Trophoblast cell (in vitro differentiated cells and primary cell): ENCODE results near the gene ST3GAL4.
"Not testable (repeated sequence)": the region's sequence is repeated elsewhere in the genome, so short reads cannot be mapped to it uniquely, and the experiment has no call there.

Source experiments
- DNase-seq, 2 donors: peaks; one replicate each; pipeline ENCODE4 v3.0.0-alpha.2; 2016
- H2AFZ ChIP-seq: 2 replicates; pipeline ENCODE4 v1.6.1; 2013; ENCODE audit warnings: low read length, moderate library complexity, mild to moderate bottlenecking; ENCODE audit not compliant: insufficient read depth, poor library complexity
- H2AK5ac ChIP-seq: 2 replicates; pipeline ENCODE4 v1.6.1; 2013; ENCODE audit warnings: mild to moderate bottlenecking, low read length
- H2BK120ac ChIP-seq: 2 replicates; pipeline ENCODE4 v1.6.1; 2013; ENCODE audit warnings: low read length, mild to moderate bottlenecking, moderate library complexity; ENCODE audit not compliant: insufficient read depth, poor library complexity
- H2BK12ac ChIP-seq: 2 replicates; pipeline ENCODE4 v1.6.1; 2013; ENCODE audit warnings: mild to moderate bottlenecking, low read length, moderate library complexity
- H2BK5ac ChIP-seq: 2 replicates; pipeline ENCODE4 v1.6.1; 2013; ENCODE audit warnings: low read length, low read depth, moderate library complexity, mild to moderate bottlenecking; ENCODE audit not compliant: poor library complexity
- H3K14ac ChIP-seq: 2 replicates; pipeline ENCODE4 v1.6.1; 2013; ENCODE audit warnings: mild to moderate bottlenecking, low read length
- H3K18ac ChIP-seq: 2 replicates; pipeline ENCODE4 v1.6.1; 2013; ENCODE audit warnings: mild to moderate bottlenecking, low read length
- H3K23ac ChIP-seq: 2 replicates; pipeline ENCODE4 v1.6.1; 2013; ENCODE audit warnings: low read length
- H3K27ac ChIP-seq: 2 replicates; pipeline ENCODE4 v1.5.1; 2013; ENCODE audit warnings: low read depth, mild to moderate bottlenecking, inconsistent platforms, low read length, moderate library complexity
- H3K27me3 ChIP-seq: 2 replicates; pipeline ENCODE4 v1.6.1; 2013; ENCODE audit warnings: inconsistent platforms, mild to moderate bottlenecking, low read length, moderate library complexity; ENCODE audit not compliant: insufficient read depth
- H3K36me3 ChIP-seq, 2 experiments: 1 replicate in 1 of 2; 2 replicates in 1 of 2; pipeline ENCODE4 v1.6.1; 2013; ENCODE audit warnings: low read length in 2 of 2, mild to moderate bottlenecking in 2 of 2, moderate library complexity in 1 of 2; ENCODE audit not compliant: insufficient read depth in 2 of 2, control insufficient read depth in 1 of 2
- H3K4ac ChIP-seq: 2 replicates; pipeline ENCODE4 v1.6.1; 2013; ENCODE audit warnings: low read depth, mild to moderate bottlenecking, low read length, moderate library complexity
- H3K4me1 ChIP-seq, 2 experiments: 1 replicate in 1 of 2; 2 replicates in 1 of 2; pipeline ENCODE4 v1.6.1; 2013; ENCODE audit warnings: low read length in 2 of 2, mild to moderate bottlenecking in 2 of 2, moderate library complexity in 1 of 2; ENCODE audit not compliant: insufficient read depth in 2 of 2, control insufficient read depth in 1 of 2
- H3K4me2 ChIP-seq: 2 replicates; pipeline ENCODE4 v1.6.1; 2013; ENCODE audit warnings: inconsistent platforms, mild to moderate bottlenecking, low read length, moderate library complexity
- H3K4me3 ChIP-seq: 2 replicates; pipeline ENCODE4 v1.5.1; 2013; ENCODE audit warnings: mild to moderate bottlenecking, low read depth, low read length, inconsistent platforms
- H3K79me1 ChIP-seq: one replicate; pipeline ENCODE4 v1.6.1; 2013; ENCODE audit warnings: low read length
- H3K79me2 ChIP-seq: 2 replicates; pipeline ENCODE4 v1.6.1; 2013; ENCODE audit warnings: low read length, mild to moderate bottlenecking; ENCODE audit not compliant: control insufficient read depth, insufficient read depth, poor library complexity
- H3K9ac ChIP-seq: 2 replicates; pipeline ENCODE4 v1.6.1; 2013; ENCODE audit warnings: mild to moderate bottlenecking, low read length
- H3K9me3 ChIP-seq: 2 replicates; pipeline ENCODE4 v1.6.1; 2013; ENCODE audit warnings: low read depth, mild to moderate bottlenecking, control low read depth, inconsistent platforms, low read length; ENCODE audit not compliant: insufficient read depth
- H4K12ac ChIP-seq: 2 replicates; pipeline ENCODE4 v1.6.1; 2013; ENCODE audit warnings: low read depth, mild to moderate bottlenecking, low read length, moderate library complexity
- H4K8ac ChIP-seq: 2 replicates; pipeline ENCODE4 v1.6.1; 2013; ENCODE audit warnings: low read depth, mild to moderate bottlenecking, low read length, moderate library complexity
- H4K91ac ChIP-seq: one replicate; pipeline ENCODE4 v1.6.1; 2013; ENCODE audit warnings: low read depth, mild to moderate bottlenecking, low read length, moderate library complexity
- WGBS: extraction: QIAGEN DNeasy Blood & Tissue Kit; methylation state at CpG from one replicate; pipeline ENCODE4 v1.1.7; 2013; ENCODE audit warnings: missing lambda C conversion rate; ENCODE audit not compliant: insufficient read length, insufficient coverage; ENCODE audit errors: extremely low coverage; 5-methylcytosine and 5-hydroxymethylcytosine counted together

ST3GAL4 gene

DNA sequence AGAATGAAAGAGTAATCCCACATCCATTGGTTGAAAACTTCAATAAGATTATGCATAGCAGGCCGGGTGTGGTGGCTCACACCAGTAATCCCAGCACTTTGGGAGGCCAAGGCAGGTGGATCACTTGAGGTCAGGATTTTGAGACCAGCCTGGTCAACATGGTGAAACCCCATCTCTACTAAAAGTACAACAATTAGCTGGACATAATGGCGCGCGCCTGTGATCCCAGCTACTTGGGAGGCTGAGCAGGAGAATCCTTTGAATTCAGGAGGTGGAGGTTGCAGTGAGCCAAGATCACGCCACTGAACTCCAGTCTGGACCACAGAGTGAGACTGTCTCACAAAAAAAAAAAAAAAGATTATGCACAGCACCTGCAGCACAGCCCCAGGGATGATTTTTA lies 12.3 kb downstream of the ST3GAL4 start:
- not testable (repeated sequence) for H3K4me2 ChIP-seq, H2BK120ac ChIP-seq, H2BK12ac ChIP-seq, H3K9me3 ChIP-seq, H3K4me1 ChIP-seq, H3K79me1 ChIP-seq, H2AFZ ChIP-seq, H3K9ac ChIP-seq, H2AK5ac ChIP-seq, H3K79me2 ChIP-seq, H4K8ac ChIP-seq, H3K18ac ChIP-seq, H4K12ac ChIP-seq, H3K27me3 ChIP-seq, H3K27ac ChIP-seq, H2BK5ac ChIP-seq, H3K36me3 ChIP-seq, H4K91ac ChIP-seq, H3K4ac ChIP-seq, H3K14ac ChIP-seq, H3K4me3 ChIP-seq, DNase-seq, H3K23ac ChIP-seq
- whole genome bisulfite sequencing, result no CpG with 5 or more reads among the region's 5 CpGs

DNA sequence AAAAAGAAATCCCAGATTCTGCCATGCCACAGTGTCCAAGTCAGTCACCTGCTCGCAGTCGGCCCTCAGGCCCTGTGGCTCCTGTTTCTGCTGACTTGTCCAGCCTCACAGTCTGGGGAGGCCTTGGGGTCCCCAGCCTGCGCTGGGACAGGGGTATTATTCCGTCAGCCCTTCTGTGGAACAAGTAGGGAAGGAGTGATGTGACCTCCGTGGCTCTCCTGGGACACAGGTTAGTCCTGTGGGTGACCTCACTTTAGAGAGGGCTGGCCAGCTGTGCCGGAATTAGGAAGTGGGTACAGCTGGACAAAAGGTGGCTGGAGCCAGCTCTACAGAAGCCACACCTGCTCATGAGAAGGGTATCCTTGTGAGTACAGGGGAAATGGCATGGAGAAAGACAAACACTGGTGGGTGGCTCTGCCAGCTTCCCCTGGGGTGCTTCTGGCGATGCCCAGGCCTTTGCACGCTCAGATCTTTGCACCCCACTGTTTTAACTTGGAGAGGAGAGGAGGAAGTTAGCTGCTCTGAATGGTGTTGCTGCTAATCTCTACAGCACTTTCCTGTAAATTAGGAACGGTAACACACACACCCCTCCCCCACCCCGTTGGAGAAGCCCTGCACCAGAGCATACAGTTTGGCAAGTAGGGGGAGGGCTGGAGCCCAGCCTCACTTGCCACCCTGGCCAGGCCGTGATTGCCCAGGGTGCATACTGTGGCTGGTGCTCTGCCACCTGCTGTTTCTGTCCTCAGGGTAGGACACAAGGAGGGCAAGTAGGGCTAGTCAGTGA lies 13.0 kb downstream of the ST3GAL4 start:
- not testable (repeated sequence) for H3K36me3 ChIP-seq, H3K9me3 ChIP-seq, H2BK120ac ChIP-seq, H3K27me3 ChIP-seq, H4K12ac ChIP-seq, H4K91ac ChIP-seq, H3K9ac ChIP-seq, H3K79me1 ChIP-seq, H2BK12ac ChIP-seq, H2BK5ac ChIP-seq, H3K4me2 ChIP-seq, DNase-seq, H3K14ac ChIP-seq, H2AK5ac ChIP-seq, H2AFZ ChIP-seq, H3K27ac ChIP-seq, H3K18ac ChIP-seq, H3K79me2 ChIP-seq, H3K4ac ChIP-seq, H3K4me3 ChIP-seq, H4K8ac ChIP-seq, H3K23ac ChIP-seq
- no CpG with 5 or more reads among the region's 11 CpGs for WGBS
- peaks cover 11 to 13% of the 10 kb centered on the region in 2 experiments for H3K4me1 ChIP-seq

GRCh38 chr11:126370016-126370415 lies 14.5 kb downstream of the ST3GAL4 start:
- no peaks in the 10 kb centered on the region for H3K79me2 ChIP-seq
- H4K91ac ChIP-seq, result no peak overlapping the region
- peaks cover 1% of the 10 kb centered on the region for H3K79me1 ChIP-seq
- H3K9ac ChIP-seq, result no peak overlapping the region
- no peak overlapping the region for H2AFZ ChIP-seq
- no peak overlapping the region for H3K4me2 ChIP-seq
- no peak overlapping the region for H2BK5ac ChIP-seq
- DNase-seq, result no peak
- no peak overlapping the region for H2BK120ac ChIP-seq
- no peaks in the 10 kb centered on the region for H3K36me3 ChIP-seq
- no CpG with 5 or more reads among the region's 3 CpGs for WGBS
- H2BK12ac ChIP-seq, result no peak overlapping the region
- no peak overlapping the region for H4K8ac ChIP-seq
- no peak overlapping the region for H4K12ac ChIP-seq
- no peak overlapping the region for H3K27ac ChIP-seq
- H3K4ac ChIP-seq, result no peak overlapping the region
- H3K9me3 ChIP-seq, result no peaks in the 10 kb centered on the region
- H3K23ac ChIP-seq, result no peak overlapping the region
- no peak overlapping the region for H2AK5ac ChIP-seq
- no peaks in the 10 kb centered on the region for H3K27me3 ChIP-seq
- H3K14ac ChIP-seq, result no peak overlapping the region
- H3K4me3 ChIP-seq, result no peak overlapping the region
- H3K18ac ChIP-seq, result no peak overlapping the region
- H3K4me1 ChIP-seq, result peaks cover 11 to 13% of the 10 kb centered on the region in 2 experiments

DNA sequence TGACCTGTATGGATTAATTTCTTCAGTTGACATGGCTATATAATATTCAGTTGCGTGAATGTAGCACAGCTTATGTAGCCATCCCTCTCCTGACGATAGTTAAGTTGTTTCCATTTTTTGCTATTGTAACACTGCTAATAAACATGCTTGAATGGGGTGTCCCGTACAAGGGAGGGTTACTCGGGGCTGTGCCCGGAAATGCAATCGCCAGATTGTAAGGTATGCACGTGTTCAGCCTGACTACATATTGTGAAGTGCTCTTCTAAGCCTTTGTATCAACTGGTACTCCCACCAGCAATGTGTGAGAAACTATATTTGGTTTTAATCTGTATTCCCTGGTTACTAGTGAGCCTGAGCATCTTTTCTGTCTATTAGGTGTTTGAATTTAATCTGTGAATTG lies 16.1 kb downstream of the ST3GAL4 start:
- no peak overlapping the region for H3K27ac ChIP-seq
- no peak overlapping the region for H4K12ac ChIP-seq
- no peak for DNase-seq
- no CpG with 5 or more reads among the region's 7 CpGs for WGBS
- peaks cover 4 to 5% of the 10 kb centered on the region in 2 experiments for H3K4me1 ChIP-seq
- no peaks in the 10 kb centered on the region for H3K27me3 ChIP-seq
- no peak overlapping the region for H3K4me2 ChIP-seq
- no peak overlapping the region for H3K18ac ChIP-seq
- H3K9me3 ChIP-seq, result no peaks in the 10 kb centered on the region
- H3K4me3 ChIP-seq, result no peak overlapping the region
- H2BK12ac ChIP-seq, result no peak overlapping the region
- H3K79me1 ChIP-seq, result no peaks in the 10 kb centered on the region
- H4K8ac ChIP-seq, result no peak overlapping the region
- no peak overlapping the region for H2BK120ac ChIP-seq
- H3K9ac ChIP-seq, result no peak overlapping the region
- H2BK5ac ChIP-seq, result no peak overlapping the region
- H2AFZ ChIP-seq, result no peak overlapping the region
- H3K4ac ChIP-seq, result no peak overlapping the region
- H3K36me3 ChIP-seq, result no peaks in the 10 kb centered on the region
- H3K23ac ChIP-seq, result no peak overlapping the region
- H3K14ac ChIP-seq, result no peak overlapping the region
- H3K79me2 ChIP-seq, result no peaks in the 10 kb centered on the region
- H2AK5ac ChIP-seq, result no peak overlapping the region
- H4K91ac ChIP-seq, result no peak overlapping the region
